Hepatocyte (in vitro differentiated cells): ENCODE results near the gene DHX35. TPM values are rescaled to one million over a fixed set of nuclear protein-coding genes. Genes with fewer than 3 reads are reported as not detected.

Source experiments
- DNase-seq: peaks from one replicate; pipeline ENCODE4 v3.0.0-alpha.2; 2016; ENCODE audit warnings: low spot score
- H2AFZ ChIP-seq: fragments of 200-600 bp; sonication (generic); 2 replicates; pipeline ENCODE4 v1.6.0; 2016; ENCODE audit warnings: antibody characterized with exemption, mild to moderate bottlenecking
- H3K27ac ChIP-seq: fragments of 200-600 bp; sonication (generic); 2 replicates; pipeline ENCODE4 v1.5.1; 2016; ENCODE audit warnings: mild to moderate bottlenecking
- H3K27me3 ChIP-seq: fragments of 200-600 bp; sonication (generic); 2 replicates; pipeline ENCODE4 v1.6.1; 2016
- H3K36me3 ChIP-seq: fragments of 200-600 bp; sonication (generic); replicated peaks from 2 replicates; pipeline ENCODE4 v1.5.1; 2016; ENCODE audit warnings: low read depth; ENCODE audit not compliant: insufficient read depth
- H3K4me1 ChIP-seq: fragments of 200-600 bp; sonication (generic); 2 replicates; pipeline ENCODE4 v1.5.1; 2016; ENCODE audit warnings: mild to moderate bottlenecking, moderate library complexity; ENCODE audit not compliant: insufficient read depth
- H3K4me2 ChIP-seq: fragments of 200-600 bp; sonication (generic); 2 replicates; pipeline ENCODE4 v1.6.0; 2016
- H3K4me3 ChIP-seq: fragments of 200-600 bp; sonication (generic); 2 replicates; pipeline ENCODE4 v1.5.1; 2016; ENCODE audit warnings: mild to moderate bottlenecking
- H3K79me2 ChIP-seq: fragments of 200-600 bp; sonication (generic); 2 replicates; pipeline ENCODE4 v1.6.0; 2017; ENCODE audit warnings: mild to moderate bottlenecking
- H3K9me2 ChIP-seq: fragments of 200-600 bp; sonication (generic); replicated peaks from 2 replicates; pipeline ENCODE4 v1.6.0; 2017; ENCODE audit warnings: mild to moderate bottlenecking; ENCODE audit not compliant: insufficient read depth
- H3K9me3 ChIP-seq: fragments of 200-600 bp; sonication (generic); 2 replicates; pipeline ENCODE4 v1.5.1; 2016; ENCODE audit warnings: low read depth, mild to moderate bottlenecking
- H4K20me1 ChIP-seq: fragments of 200-600 bp; sonication (generic); 2 replicates; pipeline ENCODE4 v1.6.0; 2016; ENCODE audit warnings: mild to moderate bottlenecking; ENCODE audit not compliant: insufficient read depth, poor library complexity, severe bottlenecking
- CTCF ChIP-seq: fragments of 200-600 bp; sonication (generic); IDR thresholded peaks from 2 replicates; pipeline ENCODE4 v1.5.1; 2016; ENCODE audit warnings: antibody characterized with exemption, mild to moderate bottlenecking; ENCODE audit not compliant: poor library complexity
- EZH2 ChIP-seq: fragments of 200-600 bp; sonication (generic); IDR thresholded peaks from 2 replicates; pipeline ENCODE4 v1.6.1; 2016; ENCODE audit warnings: antibody characterized with exemption, mild to moderate bottlenecking, borderline replicate concordance
- EZH2phosphoT487 ChIP-seq: fragments of 200-600 bp; sonication (generic); IDR thresholded peaks from one replicate; pipeline ENCODE4 v1.6.1; 2018; ENCODE audit warnings: antibody characterized with exemption, mild to moderate bottlenecking, low read depth, moderate library complexity; ENCODE audit not compliant: unreplicated experiment, severe bottlenecking
- WGBS: methylation state at CpG from one replicate; pipeline ENCODE4 v1.1.6; 2016; ENCODE audit warnings: low lambda C conversion rate; ENCODE audit errors: missing lambda C conversion rate; 5-methylcytosine and 5-hydroxymethylcytosine counted together
- polyA plus RNA-seq: library from polyadenylated mRNA; unstranded; fragments of >200 nt; fragmentation: Nextera tagmentation; extraction: Ambion mirVana; gene quantifications from 2 replicates; pipeline ENCODE4 v1.2.1, GENCODE V29; 2016
- total RNA-seq: library from RNA; depleted of rRNA; stranded (reverse); fragments of >200 nt; gene quantifications from 2 replicates; pipeline ENCODE4 v1.2.3, GENCODE V29; 2014

The DHX35 gene
- total and polyA plus RNA-seq, 2 experiments from 2014 or later, result 4.4 to 10.6 TPM

- H3K9me2 ChIP-seq, result no peaks in the 10 kb centered on the region
- no peaks in the 10 kb centered on the region for H3K79me2 ChIP-seq
- no peaks in the 10 kb centered on the region for H3K9me3 ChIP-seq
- H4K20me1 ChIP-seq, result no peaks in the 10 kb centered on the region
- no peak overlapping the region for H3K4me3 ChIP-seq
- no peak overlapping the region for H2AFZ ChIP-seq
- WGBS, result 85% methylated on average over 2 of the region's 2 CpGs
- H3K27ac ChIP-seq, result no peak overlapping the region
- no peaks in the 10 kb centered on the region for H3K4me1 ChIP-seq
- TF ChIP-seq EZH2phosphoT487 (no peak), EZH2 (no peak), CTCF (no peak)
- H3K4me2 ChIP-seq, result no peak overlapping the region
- H3K27me3 ChIP-seq, result no peaks in the 10 kb centered on the region
- no peaks in the 10 kb centered on the region for H3K36me3 ChIP-seq
- no peak for DNase-seq
Observed at GRCh38 chr20:38986663-38987062, 24.5 kb downstream of the DHX35 start.

GRCh38 chr20:38987777-38988176 lies 25.6 kb downstream of the DHX35 start:
- no peaks in the 10 kb centered on the region for H3K27me3 ChIP-seq
- DNase-seq, result no peak
- H3K79me2 ChIP-seq, result no peaks in the 10 kb centered on the region
- H3K4me3 ChIP-seq, result no peak overlapping the region
- no peaks in the 10 kb centered on the region for H3K4me1 ChIP-seq
- no peaks in the 10 kb centered on the region for H4K20me1 ChIP-seq
- H3K27ac ChIP-seq, result no peak overlapping the region
- 87% methylated on average over 4 of the region's 4 CpGs for WGBS
- TF ChIP-seq EZH2, result no peak
- no peaks in the 10 kb centered on the region for H3K9me2 ChIP-seq
- H2AFZ ChIP-seq, result no peak overlapping the region
- H3K9me3 ChIP-seq, result no peaks in the 10 kb centered on the region
- no peak overlapping the region for H3K4me2 ChIP-seq
- no peaks in the 10 kb centered on the region for H3K36me3 ChIP-seq

GRCh38 chr20:38990728-38991127 lies 28.6 kb downstream of the DHX35 start:
- TF ChIP-seq EZH2, result no peak
- no peak for TF ChIP-seq CTCF

GRCh38 chr20:38991814-38992704 lies 29.9 kb downstream of the DHX35 start:
- no peaks in the 10 kb centered on the region for H3K27me3 ChIP-seq
- H3K4me1 ChIP-seq, result no peaks in the 10 kb centered on the region
- H3K27ac ChIP-seq, result no peak overlapping the region
- no peaks in the 10 kb centered on the region for H3K36me3 ChIP-seq
- no peak overlapping the region for H2AFZ ChIP-seq
- no peak overlapping the region for H3K4me3 ChIP-seq
- WGBS, result 78% methylated on average over 5 of the region's 5 CpGs
- no peaks in the 10 kb centered on the region for H3K9me2 ChIP-seq
- no peaks in the 10 kb centered on the region for H3K9me3 ChIP-seq
- no peak for DNase-seq
- H3K4me2 ChIP-seq, result no peak overlapping the region
- H3K79me2 ChIP-seq, result no peaks in the 10 kb centered on the region
- TF ChIP-seq EZH2 (no peak), EZH2phosphoT487 (no peak), CTCF (no peak)
- H4K20me1 ChIP-seq, result no peaks in the 10 kb centered on the region

More at GRCh38 chr20:38990728-38991127, 28.6 kb downstream of the DHX35 start:
- Histone ChIP-seq H3K4me1 (no peaks in the 10 kb centered on the region), H2AFZ (no peak overlapping the region), H3K79me2 (no peaks in the 10 kb centered on the region), H3K9me3 (no peaks in the 10 kb centered on the region), H4K20me1 (no peaks in the 10 kb centered on the region), H3K27ac (no peak overlapping the region), H3K36me3 (no peaks in the 10 kb centered on the region), H3K4me2 (no peak overlapping the region), H3K4me3 (no peak overlapping the region), H3K27me3 (no peaks in the 10 kb centered on the region), H3K9me2 (no peaks in the 10 kb centered on the region)
- DNase-seq, result no peak
- WGBS, result 100% methylated on average over 1 of the region's 1 CpG
